IMR-90 (cell line): ENCODE measurements around the gene GPC5. TPM values are rescaled to one million over a fixed set of nuclear protein-coding genes. Genes with fewer than 3 reads are reported as not detected.

ENCODE experiments used
- ATAC-seq: fragments of 200-7000 bp; cut with Tn5 transposase; 2 replicates; pipeline ENCODE4 v1.9.1; 2020; ENCODE audit warnings: low read depth, mild to moderate bottlenecking, moderate library complexity
- BruUV-seq: library from RNA; stranded (reverse); fragments of 400-500 nt; replicated peaks from 2 replicates; lab custom pipeline; 2021; lab: Mats Ljungman, UMichigan
- CTCF ChIA-PET: fragments of 300-600 bp; formaldehyde crosslinking; extraction: SDS; loops from one replicate; lab custom pipeline; 2021; ENCODE audit warnings: antibody characterized with exemption; lab: Yijun Ruan, JAX
- POLR2A ChIA-PET: fragments of 300-600 bp; sonication (Branson Sonifier 250); formaldehyde crosslinking; loops from one replicate; lab custom pipeline; 2022; ENCODE audit warnings: antibody characterized with exemption; ENCODE audit not compliant: unreplicated experiment; lab: Charles Lee
- DNase-seq: peaks from one replicate; pipeline ENCODE4 v3.0.0; 2013
- H2AFZ ChIP-seq: replicated peaks from 2 replicates; pipeline ENCODE3; 2013; ENCODE audit warnings: low read length, mild to moderate bottlenecking; ENCODE audit not compliant: poor library complexity
- H2AK5ac ChIP-seq: 2 replicates; pipeline ENCODE4 v1.6.1; 2013; ENCODE audit warnings: low read depth, low read length, inconsistent platforms
- H2AK9ac ChIP-seq: replicated peaks from 2 replicates; pipeline ENCODE3; 2013; ENCODE audit warnings: mild to moderate bottlenecking, low read depth, low read length, moderate library complexity; ENCODE audit not compliant: poor library complexity
- H2BK120ac ChIP-seq: 2 replicates; pipeline ENCODE4 v1.6.1; 2013; ENCODE audit warnings: low read depth, low read length, inconsistent platforms
- H2BK15ac ChIP-seq: 3 replicates; pipeline ENCODE4 v1.6.1; 2013; ENCODE audit warnings: low read depth, low read length, inconsistent platforms
- H2BK20ac ChIP-seq: 2 replicates; pipeline ENCODE4 v1.6.1; 2013; ENCODE audit warnings: low read depth, mild to moderate bottlenecking, inconsistent platforms, low read length, moderate library complexity
- H2BK5ac ChIP-seq: 2 replicates; pipeline ENCODE4 v1.6.1; 2013; ENCODE audit warnings: mild to moderate bottlenecking, low read depth, low read length, inconsistent platforms; ENCODE audit not compliant: poor library complexity, severe bottlenecking
- H3K14ac ChIP-seq: replicated peaks from 2 replicates; pipeline ENCODE4 v1.6.1; 2013; ENCODE audit warnings: low read depth, low read length, inconsistent platforms
- H3K18ac ChIP-seq: 2 replicates; pipeline ENCODE4 v1.6.1; 2013; ENCODE audit warnings: low read depth, low read length, control low read depth
- H3K23ac ChIP-seq: 2 replicates; pipeline ENCODE4 v1.6.1; 2013; ENCODE audit warnings: low read depth, low read length, inconsistent platforms
- H3K27ac ChIP-seq: 2 replicates; pipeline ENCODE4 v1.5.1; 2013; ENCODE audit warnings: mild to moderate bottlenecking, control low read depth, low read length; ENCODE audit not compliant: insufficient read depth
- H3K27me3 ChIP-seq: 2 replicates; pipeline ENCODE4 v1.6.1; 2013; ENCODE audit warnings: low read length; ENCODE audit not compliant: control insufficient read depth, insufficient read depth
- H3K36me3 ChIP-seq: 2 replicates; pipeline ENCODE4 v1.6.1; 2013; ENCODE audit warnings: low read length, mixed read lengths; ENCODE audit not compliant: control insufficient read depth, insufficient read depth
- H3K4ac ChIP-seq: 2 replicates; pipeline ENCODE4 v1.6.1; 2013; ENCODE audit warnings: low read depth, low read length, inconsistent platforms
- H3K4me1 ChIP-seq: 2 replicates; pipeline ENCODE4 v1.6.1; 2013; ENCODE audit warnings: low read length, mixed read lengths; ENCODE audit not compliant: control insufficient read depth, insufficient read depth
- H3K4me2 ChIP-seq: 2 replicates; pipeline ENCODE4 v1.6.1; 2013; ENCODE audit warnings: low read depth, mild to moderate bottlenecking, control low read depth, low read length, moderate library complexity
- H3K4me3 ChIP-seq: 2 replicates; pipeline ENCODE4 v1.5.1; 2013; ENCODE audit warnings: low read depth, mild to moderate bottlenecking, control low read depth, low read length, moderate library complexity; ENCODE audit not compliant: insufficient read depth
- H3K56ac ChIP-seq: 2 replicates; pipeline ENCODE4 v1.6.1; 2013; ENCODE audit warnings: low read length, inconsistent platforms; ENCODE audit not compliant: insufficient read depth; ENCODE audit errors: extremely low read depth
- H3K79me1 ChIP-seq, 2 experiments: 2 replicates each; pipeline ENCODE4 v1.6.1; 2013; ENCODE audit warnings: low read length in 2 of 2, inconsistent platforms in 1 of 2, low read depth in 1 of 2
- H3K9ac ChIP-seq: 2 replicates; pipeline ENCODE4 v1.6.1; 2013; ENCODE audit warnings: low read depth, low read length, control low read depth
- H3K9me1 ChIP-seq: 2 replicates; pipeline ENCODE4 v1.6.1; 2013; ENCODE audit warnings: low read length, inconsistent platforms; ENCODE audit not compliant: insufficient read depth
- H3K9me3 ChIP-seq: 2 replicates; pipeline ENCODE4 v1.6.1; 2013; ENCODE audit warnings: low read length; ENCODE audit not compliant: control insufficient read depth, insufficient read depth
- H4K20me1 ChIP-seq: 2 replicates; pipeline ENCODE4 v1.6.1; 2013; ENCODE audit warnings: low read length, inconsistent platforms; ENCODE audit not compliant: insufficient read depth
- H4K5ac ChIP-seq: 2 replicates; pipeline ENCODE4 v1.6.1; 2013; ENCODE audit warnings: mild to moderate bottlenecking, low read depth, low read length, control low read depth
- H4K8ac ChIP-seq, 2 experiments: 2 replicates each; pipeline ENCODE4 v1.6.1; 2013; ENCODE audit warnings: low read depth in 2 of 2, low read length in 2 of 2, control low read depth in 1 of 2, inconsistent platforms in 1 of 2
- H4K91ac ChIP-seq: 2 replicates; pipeline ENCODE4 v1.6.1; 2013; ENCODE audit warnings: low read depth, low read length, inconsistent platforms; ENCODE audit not compliant: insufficient read depth
- BHLHE40 ChIP-seq: fragments of 150-350 bp; IDR thresholded peaks from 2 replicates; pipeline ENCODE4 v1.6.1; 2016; ENCODE audit warnings: mild to moderate bottlenecking, low read depth, low read length
- CEBPB ChIP-seq: IDR thresholded peaks from 2 replicates; pipeline ENCODE4 v1.6.1; 2012; ENCODE audit warnings: low read depth, low read length, improper control_type of control experiment
- CHD1 ChIP-seq: IDR thresholded peaks from 2 replicates; pipeline ENCODE4 v1.6.1; 2012; ENCODE audit warnings: low read depth, low read length, improper control_type of control experiment
- CTCF ChIP-seq: conservative IDR thresholded peaks from 2 replicates; pipeline ENCODE4 v1.5.1; 2012; ENCODE audit warnings: mild to moderate bottlenecking, low read depth, low read length, improper control_type of control experiment
- ELK1 ChIP-seq: fragments of 150-350 bp; IDR thresholded peaks from 2 replicates; pipeline ENCODE4 v1.6.1; 2016; ENCODE audit warnings: low read depth, mild to moderate bottlenecking, low read length, moderate library complexity, borderline replicate concordance
- FOS ChIP-seq: fragments of 150-350 bp; IDR thresholded peaks from 2 replicates; pipeline ENCODE4 v1.6.1; 2016; ENCODE audit warnings: low read depth, low read length
- MAFK ChIP-seq: IDR thresholded peaks from 2 replicates; pipeline ENCODE4 v1.6.1; 2012; ENCODE audit warnings: low read depth, low read length, improper control_type of control experiment
- MAZ ChIP-seq: IDR thresholded peaks from 2 replicates; pipeline ENCODE4 v1.6.1; 2012; ENCODE audit warnings: low read depth, mild to moderate bottlenecking, low read length, improper control_type of control experiment, moderate library complexity, borderline replicate concordance
- MXI1 ChIP-seq: IDR thresholded peaks from 2 replicates; pipeline ENCODE4 v1.6.1; 2012; ENCODE audit warnings: low read depth, mild to moderate bottlenecking, low read length, moderate library complexity, borderline replicate concordance
- NFE2L2 ChIP-seq: fragments of 150-350 bp; IDR thresholded peaks from 2 replicates; pipeline ENCODE4 v1.6.1; 2016; ENCODE audit warnings: low read depth, mild to moderate bottlenecking, low read length
- POLR2A ChIP-seq: IDR thresholded peaks from 2 replicates; pipeline ENCODE4 v1.6.1; 2012; ENCODE audit warnings: mild to moderate bottlenecking, low read depth, low read length
- RAD21 ChIP-seq: IDR thresholded peaks from 2 replicates; pipeline ENCODE4 v1.6.1; 2012; ENCODE audit warnings: low read length, improper control_type of control experiment
- RCOR1 ChIP-seq: IDR thresholded peaks from 2 replicates; pipeline ENCODE4 v1.6.1; 2012; ENCODE audit warnings: mild to moderate bottlenecking, low read length, improper control_type of control experiment; ENCODE audit not compliant: insufficient replicate concordance
- RFX5 ChIP-seq: IDR thresholded peaks from 2 replicates; pipeline ENCODE4 v1.8.0; 2012; ENCODE audit warnings: low read depth, mild to moderate bottlenecking, low read length, moderate library complexity
- SMC3 ChIP-seq: fragments of 150-350 bp; IDR thresholded peaks from 2 replicates; pipeline ENCODE4 v1.6.1; 2016; ENCODE audit warnings: low read depth, mild to moderate bottlenecking, antibody characterized with exemption, low read length, moderate library complexity
- WGBS, 2 experiments: methylation state at CpG; one replicate each; pipeline versions ENCODE4 v1.1.5 to v1.1.7; 2013; ENCODE audit warnings: missing lambda C conversion rate in 2 of 2; ENCODE audit not compliant: insufficient read length in 1 of 2; ENCODE audit errors: extremely low coverage in 2 of 2; 5-methylcytosine and 5-hydroxymethylcytosine counted together
- dilution Hi-C: fragments of 300-500 bp; cut with HindIII; formaldehyde crosslinking; loops from one replicate; pipeline ENCODE4 v1.14.3; 2018; ENCODE audit warnings: low sequenced_read_pairs; ENCODE audit not compliant: unreplicated experiment
- in situ Hi-C: fragments of 300-500 bp; cut with MboI; formaldehyde crosslinking; loops from 3 replicates; pipeline ENCODE4 v1.14.3; 2019; ENCODE audit warnings: low sequenced_read_pairs, inconsistent platforms, mixed read lengths
- intact Hi-C: fragments of 100-400 bp; cut with micrococcal nuclease; formaldehyde crosslinking; loops from 2 replicates; pipeline ENCODE4 v1.10.0; 2022
- polyA plus RNA-seq, 3 experiments: library from polyadenylated mRNA; depleted of rRNA; stranded (reverse); fragments of >200 nt; gene quantifications; 2 replicates each; pipeline ENCODE4 v1.2.3, GENCODE V29; 2012; ENCODE audit warnings: low replicate concordance in 1 of 3
- total RNA-seq: library from RNA; depleted of rRNA; stranded (reverse); fragments of >200 nt; gene quantifications from 2 replicates; pipeline ENCODE4 v1.2.3, GENCODE V29; 2012
- TF ChIP-seq, protein P1 (sequence below): fragments of 150-350 bp; IDR thresholded peaks from 2 replicates; pipeline ENCODE4 v1.6.1; 2017; ENCODE audit warnings: mild to moderate bottlenecking, antibody characterized with exemption, low read length, low read depth

Gene GPC5
- total and polyA plus RNA-seq, 2 of the 4 experiments (the other 2 are of a cell fraction): 0.94 to 1.8 TPM

DNA sequence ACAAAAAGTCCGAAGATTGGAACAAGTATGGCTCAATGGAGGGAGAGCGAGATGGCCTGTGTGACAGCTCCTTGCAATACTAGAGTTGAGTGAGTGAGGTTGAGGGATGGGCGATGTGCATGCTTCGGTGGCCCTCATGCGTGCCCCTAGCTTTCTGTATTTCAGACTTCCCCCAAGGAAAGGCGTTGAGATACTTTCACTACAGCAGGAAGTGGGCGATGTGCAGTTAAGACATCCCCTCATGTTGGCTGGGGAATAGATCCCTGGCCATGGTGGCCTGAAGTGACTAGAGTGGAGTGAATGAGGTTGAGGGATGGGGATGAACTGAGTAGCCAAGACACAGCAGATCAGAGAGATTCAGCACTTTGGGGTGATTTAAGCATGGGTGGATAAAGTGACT, 1194.3 kb downstream of the GPC5 start:
- Histone ChIP-seq H2AK9ac (no peak overlapping the region), H3K79me1 (no peaks in the 10 kb centered on the region), H2AK5ac (no peak overlapping the region), H3K14ac (no peak overlapping the region), H4K5ac (no peak overlapping the region), H3K4me2 (no peak overlapping the region), H2BK20ac (no peak overlapping the region), H3K23ac (no peak overlapping the region), H4K91ac (no peak overlapping the region), H3K9me3 (no peaks in the 10 kb centered on the region), H2BK120ac (no peak overlapping the region), H3K18ac (no peak overlapping the region), H3K27ac (no peak overlapping the region), H4K8ac (no peak overlapping the region), H2AFZ (no peak overlapping the region), H2BK15ac (no peak overlapping the region), H3K9ac (no peak overlapping the region), H3K27me3 (no peaks in the 10 kb centered on the region), H3K36me3 (no peaks in the 10 kb centered on the region), H4K20me1 (no peaks in the 10 kb centered on the region), H3K4me3 (no peak overlapping the region), H3K4me1 (no peaks in the 10 kb centered on the region), H3K9me1 (no peaks in the 10 kb centered on the region), H3K56ac (no peak overlapping the region), H3K4ac (no peak overlapping the region), H2BK5ac (no peak overlapping the region)
- dilution Hi-C loops: no loop called here
- 75% methylated on average over 1 of the region's 7 CpGs; no CpG with 5 or more reads in 1 of the 2 experiments for WGBS, 2 experiments
- ChIA-PET CTCF (no interaction called here), POLR2A (no interaction called here)
- intact Hi-C loops: no loop called here
- in situ Hi-C loops: no loop called here
- TF ChIP-seq, protein P1, sequence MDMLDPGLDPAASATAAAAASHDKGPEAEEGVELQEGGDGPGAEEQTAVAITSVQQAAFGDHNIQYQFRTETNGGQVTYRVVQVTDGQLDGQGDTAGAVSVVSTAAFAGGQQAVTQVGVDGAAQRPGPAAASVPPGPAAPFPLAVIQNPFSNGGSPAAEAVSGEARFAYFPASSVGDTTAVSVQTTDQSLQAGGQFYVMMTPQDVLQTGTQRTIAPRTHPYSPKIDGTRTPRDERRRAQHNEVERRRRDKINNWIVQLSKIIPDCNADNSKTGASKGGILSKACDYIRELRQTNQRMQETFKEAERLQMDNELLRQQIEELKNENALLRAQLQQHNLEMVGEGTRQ: no peak
- TF ChIP-seq ELK1: no peak
- no peak for TF ChIP-seq RAD21
- no peak for TF ChIP-seq RFX5
- no peak for TF ChIP-seq RCOR1
- no peak for TF ChIP-seq MXI1
- TF ChIP-seq MAFK: no peak
- TF ChIP-seq CEBPB: no peak
- TF ChIP-seq CHD1: no peak
- no peak for TF ChIP-seq FOS
- no peak for TF ChIP-seq MAZ
- TF ChIP-seq BHLHE40: no peak
- no peak for TF ChIP-seq POLR2A
- no peak for TF ChIP-seq SMC3
- no peak for TF ChIP-seq NFE2L2
- TF ChIP-seq CTCF: no peak
- no peak for DNase-seq
- BruUV-seq: no TSS peak
- ATAC-seq: no peak
